HepG2 (cell line): Measurements from ENCODE around the gene CNTFR. TPM values are rescaled to one million over a fixed set of nuclear protein-coding genes. Genes with fewer than 3 reads are reported as not detected.
A peak's percentile ranks its signal among the peaks of the same experiment; 100 is the strongest.

Source experiments
- ATAC-seq: fragments of 200-7000 bp; cut with Tn5 transposase; 3 replicates; pipeline ENCODE4 v1.9.1; 2020; ENCODE audit warnings: mild to moderate bottlenecking, moderate library complexity
- BruUV-seq: library from RNA; stranded (reverse); fragments of 400-500 nt; replicated peaks from 2 replicates; lab custom pipeline; 2021; lab: Mats Ljungman, UMichigan
- CTCF ChIA-PET: fragments of 300-600 bp; formaldehyde crosslinking; extraction: SDS; loops from one replicate; lab custom pipeline; 2021; ENCODE audit warnings: low total read pairs, inconsistent platforms, low intra/inter-chr PET ratio; lab: Yijun Ruan, JAX
- POLR2A ChIA-PET: fragments of 350-600 bp; sonication (Branson Sonifier 250); formaldehyde crosslinking; loops from one replicate; lab custom pipeline; 2020; ENCODE audit warnings: antibody characterized with exemption, inconsistent platforms; lab: Yijun Ruan, JAX
- DNase-seq: peaks from one replicate; pipeline ENCODE4 v3.0.0-alpha.2; 2015; ENCODE audit warnings: low spot score
- FAIRE-seq: peaks from 3 replicates; lab custom pipeline; 2011; peaks lifted over from hg19 to GRCh38; lab: Jason Lieb, UNC
- H2AFZ ChIP-seq: one replicate; pipeline ENCODE4 v1.6.1; 2011; ENCODE audit warnings: low read length, inconsistent platforms
- H3K27ac ChIP-seq: fragments of 300-600 bp; 3 replicates; pipeline ENCODE4 v1.8.0; 2011; ENCODE audit warnings: mixed run types, mild to moderate bottlenecking, mixed read lengths, low read length, inconsistent platforms; ENCODE audit not compliant: insufficient read depth; ENCODE audit errors: extremely low read length
- H3K27me3 ChIP-seq, 2 experiments: fragments of 200-600 bp in 1 of 2; 2 replicates in 1 of 2; 3 replicates in 1 of 2; pipeline versions ENCODE4 v1.6.0 to v1.8.0; 2011; ENCODE audit warnings: low read length in 2 of 2, mild to moderate bottlenecking in 2 of 2, moderate library complexity in 2 of 2, inconsistent platforms in 1 of 2; ENCODE audit not compliant: insufficient read depth in 2 of 2, control insufficient read depth in 1 of 2
- H3K36me3 ChIP-seq, 2 experiments: fragments of 200-600 bp in 1 of 2; replicated peaks in 1 of 2; 2 replicates in 1 of 2; 3 replicates in 1 of 2; pipeline versions ENCODE4 v1.5.1 to v1.8.0; 2011; ENCODE audit warnings: low read length in 2 of 2, inconsistent platforms in 1 of 2; ENCODE audit not compliant: insufficient read depth in 2 of 2, control insufficient read depth in 1 of 2
- H3K4me1 ChIP-seq: 2 replicates; pipeline ENCODE4 v1.5.1; 2012; ENCODE audit warnings: low read length, inconsistent platforms; ENCODE audit not compliant: insufficient read depth
- H3K4me2 ChIP-seq: 2 replicates; pipeline ENCODE4 v1.6.0; 2011; ENCODE audit warnings: low read depth, low read length, inconsistent platforms
- H3K4me3 ChIP-seq, 3 experiments: fragments of 200-600 bp in 1 of 3; sonication (generic), shearing (Covaris generic) in 1 of 3; replicated peaks in 1 of 3; 2 replicates each; pipeline ENCODE4 v1.5.1; 2011 to 2016; ENCODE audit warnings: low read length in 3 of 3, inconsistent platforms in 2 of 3, low read depth in 2 of 3, mild to moderate bottlenecking in 2 of 3, control low read depth in 1 of 3, mixed read lengths in 1 of 3; ENCODE audit not compliant: insufficient read depth in 1 of 3
- H3K79me2 ChIP-seq: one replicate; pipeline ENCODE4 v1.6.1; 2011; ENCODE audit warnings: low read length, inconsistent platforms; ENCODE audit not compliant: insufficient read depth
- H3K9ac ChIP-seq: 2 replicates; pipeline ENCODE4 v1.6.0; 2011; ENCODE audit warnings: mild to moderate bottlenecking, low read depth, low read length, inconsistent platforms; ENCODE audit not compliant: insufficient read depth
- H3K9me3 ChIP-seq: 2 replicates; pipeline ENCODE4 v1.5.1; 2012; ENCODE audit warnings: mild to moderate bottlenecking, low read length
- H4K20me1 ChIP-seq: 2 replicates; pipeline ENCODE4 v1.6.0; 2011; ENCODE audit warnings: inconsistent platforms, mild to moderate bottlenecking, low read length, moderate library complexity; ENCODE audit not compliant: insufficient read depth
- ASH2L ChIP-seq: fragments of 300-600, 200-600 bp; sonication (generic); IDR thresholded peaks from 2 replicates; pipeline ENCODE4 v1.7.0; 2017; ENCODE audit warnings: low read depth, mild to moderate bottlenecking, moderate library complexity, mixed read lengths, low read length; ENCODE audit not compliant: insufficient read length
- IRX3 ChIP-seq: sonication (generic); formaldehyde crosslinking; IDR thresholded peaks from 2 replicates; pipeline ENCODE4 v1.8.1; 2023; ENCODE audit warnings: mild to moderate bottlenecking, low read depth, missing genetic modification reagents, borderline replicate concordance
- MTA1 ChIP-seq: sonication (generic); formaldehyde crosslinking; IDR thresholded peaks from 2 replicates; pipeline ENCODE4 v1.4.0; 2020; ENCODE audit warnings: missing genetic modification reagents, mild to moderate bottlenecking, borderline replicate concordance
- NFE2L1 ChIP-seq: sonication (generic); formaldehyde crosslinking; IDR thresholded peaks from 2 replicates; pipeline ENCODE4 v1.4.0; 2020; ENCODE audit warnings: missing genetic modification reagents, mild to moderate bottlenecking, borderline replicate concordance
- RAD21 ChIP-seq: fragments of 450-650 bp; formaldehyde crosslinking; IDR thresholded peaks from 2 replicates; pipeline ENCODE4 v1.5.0; 2020; ENCODE audit warnings: mild to moderate bottlenecking
- SALL1 ChIP-seq: sonication (generic); formaldehyde crosslinking; IDR thresholded peaks from 2 replicates; pipeline ENCODE4 v1.8.0; 2022; ENCODE audit warnings: mild to moderate bottlenecking, missing genetic modification reagents
- SOX13 ChIP-seq, 3 experiments: fragments of 450-650 bp in 1 of 3; sonication (generic) in 1 of 3; formaldehyde crosslinking in 1 of 3; IDR thresholded peaks in 2 of 3; conservative IDR thresholded peaks in 1 of 3; 2 replicates each; pipeline versions ENCODE4 v1.5.0 to v1.6.1; 2016 to 2020; ENCODE audit warnings: antibody characterized with exemption in 1 of 3, mild to moderate bottlenecking in 1 of 3, missing compliant biosample characterization in 1 of 3, missing genetic modification reagents in 1 of 3, moderate library complexity in 1 of 3
- TMF1 ChIP-seq: sonication (generic); formaldehyde crosslinking; IDR thresholded peaks from 2 replicates; pipeline ENCODE4 v1.8.1; 2022; ENCODE audit warnings: low read depth, missing genetic modification reagents
- ZFY ChIP-seq: sonication (generic); formaldehyde crosslinking; IDR thresholded peaks from 2 replicates; pipeline ENCODE4 v1.4.0; 2020; ENCODE audit warnings: missing genetic modification reagents
- ZNF468 ChIP-seq: sonication (generic); formaldehyde crosslinking; IDR thresholded peaks from 2 replicates; pipeline ENCODE4 v1.8.0; 2022; ENCODE audit warnings: mild to moderate bottlenecking, moderate library complexity, missing genetic modification reagents
- ZNF556 ChIP-seq: sonication (generic); formaldehyde crosslinking; IDR thresholded peaks from 2 replicates; pipeline ENCODE4 v1.4.0; 2020; ENCODE audit warnings: mild to moderate bottlenecking, missing genetic modification reagents, borderline replicate concordance
- ZNF674 ChIP-seq: sonication (generic); formaldehyde crosslinking; IDR thresholded peaks from 2 replicates; pipeline ENCODE4 v1.5.0; 2020; ENCODE audit warnings: low read depth, mild to moderate bottlenecking, missing genetic modification reagents
- WGBS: methylation state at CpG from one replicate; pipeline ENCODE4 v1.1.6; 2017; ENCODE audit warnings: low lambda C conversion rate; 5-methylcytosine and 5-hydroxymethylcytosine counted together
- in situ Hi-C: cut with HindIII; loops from 2 replicates; pipeline ENCODE4 v1.10.0; 2017; ENCODE audit warnings: low pct_unique_long_range_greater_than_20kb; ENCODE audit not compliant: extremely low pct_ligation_motif_present
- intact Hi-C: fragments of 100-400 bp; cut with micrococcal nuclease; formaldehyde crosslinking; loops from one replicate; pipeline ENCODE4 v1.10.0; 2022; ENCODE audit not compliant: unreplicated experiment
- polyA plus RNA-seq, 8 experiments: library from polyadenylated mRNA; depleted of rRNA in 3 of 8; stranded (reverse) in 7 of 8; unstranded in 1 of 8; fragments of >200 nt; fragmentation: Illumina TruSeq in 4 of 8; extraction: Trizol in 4 of 8; gene quantifications; 2 replicates each; pipeline versions ENCODE4 v1.2.1 to v1.2.3, GENCODE V29; 2011 to 2016; ENCODE audit warnings: low read depth in 4 of 8, missing spikeins in 1 of 8, mixed read lengths in 1 of 8; ENCODE audit not compliant: insufficient read depth in 1 of 8
- total RNA-seq, 5 experiments: library from RNA; depleted of rRNA; stranded (reverse); fragments of >200 nt; fragmentation: Illumina TruSeq; extraction: Trizol; gene quantifications; 2 replicates each; pipeline ENCODE4 v1.2.3, GENCODE V29; 2016; ENCODE audit warnings: low read depth in 1 of 5
- TF ChIP-seq, protein P1 (sequence below): IDR thresholded peaks from 2 replicates; pipeline ENCODE4 v1.6.1; 2018; ENCODE audit warnings: missing genetic modification reagents
- TF ChIP-seq, protein P2 (sequence below): sonication (generic); formaldehyde crosslinking; IDR thresholded peaks from 2 replicates; pipeline ENCODE4 v1.5.1; 2020; ENCODE audit warnings: mild to moderate bottlenecking, missing genetic modification reagents, moderate library complexity
- TF ChIP-seq, protein P3 (sequence below): sonication (generic); formaldehyde crosslinking; IDR thresholded peaks from 2 replicates; pipeline ENCODE4 v1.9.0; 2022; ENCODE audit warnings: low read depth, missing genetic modification reagents

The CNTFR gene
- total and polyA plus RNA-seq, 2 of the 13 experiments (the other 11 are each of a cell fraction or from before 2014, with no cell fraction given), result not detected

DNA sequence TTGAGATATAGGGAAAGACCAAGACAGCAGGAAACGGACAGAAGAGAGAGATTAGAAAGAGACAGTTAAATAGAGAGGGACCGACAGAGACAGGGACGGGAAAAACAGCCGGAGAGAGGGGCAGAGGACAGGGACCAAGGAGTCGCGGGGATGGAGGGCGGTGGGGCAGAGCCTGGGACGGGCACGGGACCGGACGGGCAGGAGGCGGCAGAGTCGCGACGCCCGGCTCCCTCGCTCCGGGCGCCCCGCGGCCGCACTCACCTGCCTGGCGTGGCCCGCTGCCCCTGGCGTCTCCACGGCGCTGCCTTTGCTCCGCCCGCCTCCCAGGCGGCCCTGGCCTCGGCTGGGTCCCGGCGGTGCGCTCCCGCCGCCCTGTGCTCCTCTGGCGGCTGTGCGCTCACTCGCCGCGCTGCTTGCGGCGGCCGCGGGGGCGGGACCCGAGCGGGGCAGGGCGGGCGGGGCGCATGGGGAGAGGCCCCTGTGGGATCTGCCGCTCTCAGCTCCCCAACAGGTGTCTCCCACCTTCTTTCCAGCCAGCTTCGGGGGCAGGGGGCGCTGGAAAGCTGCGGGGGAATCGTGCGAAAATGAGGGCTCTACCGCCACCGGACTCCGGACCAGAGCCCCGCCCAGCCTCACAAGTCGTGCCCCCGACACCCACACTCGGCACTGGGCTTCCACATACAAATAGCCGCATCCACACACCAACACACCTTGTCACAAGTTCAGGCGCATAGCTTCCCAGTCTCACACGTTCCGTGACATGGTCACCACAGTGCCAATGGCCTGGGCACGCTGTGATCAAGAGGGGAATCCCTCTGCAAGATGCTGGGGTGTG, 39.3 kb upstream of the CNTFR start, which contains the start of gene ARID3C:
Gene ARID3C, minus strand, starts transcription at position 411 of the 835 bp plus-strand sequence. CDS start 1,052 bp downstream, outside the sequence.
- Histone ChIP-seq H3K79me2 (no peaks in the 10 kb centered on the region), H3K36me3 (no peaks in the 10 kb centered on the region), H3K27me3 (peaks cover 4 to 20% of the 10 kb centered on the region in 2 experiments; a peak in 3 of 5 replicates), H4K20me1 (no peaks in the 10 kb centered on the region), H3K4me2 (peak within 1 kb of the TSS; percentile 72), H3K4me3 (peak within 1 kb of the TSS; percentile 36 to 73 (median 40)), H2AFZ (no peak within 1 kb of the TSS), H3K4me1 (peaks cover 35% of the 10 kb centered on the region), H3K27ac (no peak within 1 kb of the TSS), H3K9ac (no peak within 1 kb of the TSS), H3K9me3 (no peaks in the 10 kb centered on the region)
- under 1% methylated on average over 14 of the region's 69 CpGs for WGBS
- FAIRE-seq (no peak), ATAC-seq (peak; percentile 87), DNase-seq (no peak)
- POLR2A ChIA-PET, result interaction anchor here (0.9 to 2.0 kb wide), 6 partner anchors 9 to 36 kb away, joined by 3 to 9 read pairs (median 4); partner anchors contain the start of genes DCTN3, GALT, RPP25L and SIGMAR1
- BruUV-seq, result no TSS peak
- CTCF ChIA-PET, result no interaction called here
- intact Hi-C loops, result no loop called here
- in situ Hi-C loops, result no loop called here
- no peak for TF ChIP-seq IRX3 (CRISPR knock-in tag)
- 0 out of 2 replicates have a peak, but pooled peaks have one; percentile 56 for TF ChIP-seq ZNF674 (CRISPR knock-in tag)
- TF ChIP-seq ASH2L, result no peak
- TF ChIP-seq, protein P1, sequence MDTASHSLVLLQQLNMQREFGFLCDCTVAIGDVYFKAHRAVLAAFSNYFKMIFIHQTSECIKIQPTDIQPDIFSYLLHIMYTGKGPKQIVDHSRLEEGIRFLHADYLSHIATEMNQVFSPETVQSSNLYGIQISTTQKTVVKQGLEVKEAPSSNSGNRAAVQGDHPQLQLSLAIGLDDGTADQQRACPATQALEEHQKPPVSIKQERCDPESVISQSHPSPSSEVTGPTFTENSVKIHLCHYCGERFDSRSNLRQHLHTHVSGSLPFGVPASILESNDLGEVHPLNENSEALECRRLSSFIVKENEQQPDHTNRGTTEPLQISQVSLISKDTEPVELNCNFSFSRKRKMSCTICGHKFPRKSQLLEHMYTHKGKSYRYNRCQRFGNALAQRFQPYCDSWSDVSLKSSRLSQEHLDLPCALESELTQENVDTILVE (CRISPR knock-in tag), result no peak
- peak; percentile 58; the same call in 1 of the 2 replicates for TF ChIP-seq NFE2L1 (CRISPR knock-in tag)
- peak; percentile 36; the same call in 1 of the 2 replicates for TF ChIP-seq ZFY (CRISPR knock-in tag)
- peak; percentile 46 for TF ChIP-seq RAD21 (CRISPR knock-in tag)
- 0 out of 2 replicates have a peak, but pooled peaks have one; percentile 46 for TF ChIP-seq MTA1 (CRISPR knock-in tag)
- TF ChIP-seq TMF1 (CRISPR knock-in tag), result no peak
- TF ChIP-seq, protein P2, sequence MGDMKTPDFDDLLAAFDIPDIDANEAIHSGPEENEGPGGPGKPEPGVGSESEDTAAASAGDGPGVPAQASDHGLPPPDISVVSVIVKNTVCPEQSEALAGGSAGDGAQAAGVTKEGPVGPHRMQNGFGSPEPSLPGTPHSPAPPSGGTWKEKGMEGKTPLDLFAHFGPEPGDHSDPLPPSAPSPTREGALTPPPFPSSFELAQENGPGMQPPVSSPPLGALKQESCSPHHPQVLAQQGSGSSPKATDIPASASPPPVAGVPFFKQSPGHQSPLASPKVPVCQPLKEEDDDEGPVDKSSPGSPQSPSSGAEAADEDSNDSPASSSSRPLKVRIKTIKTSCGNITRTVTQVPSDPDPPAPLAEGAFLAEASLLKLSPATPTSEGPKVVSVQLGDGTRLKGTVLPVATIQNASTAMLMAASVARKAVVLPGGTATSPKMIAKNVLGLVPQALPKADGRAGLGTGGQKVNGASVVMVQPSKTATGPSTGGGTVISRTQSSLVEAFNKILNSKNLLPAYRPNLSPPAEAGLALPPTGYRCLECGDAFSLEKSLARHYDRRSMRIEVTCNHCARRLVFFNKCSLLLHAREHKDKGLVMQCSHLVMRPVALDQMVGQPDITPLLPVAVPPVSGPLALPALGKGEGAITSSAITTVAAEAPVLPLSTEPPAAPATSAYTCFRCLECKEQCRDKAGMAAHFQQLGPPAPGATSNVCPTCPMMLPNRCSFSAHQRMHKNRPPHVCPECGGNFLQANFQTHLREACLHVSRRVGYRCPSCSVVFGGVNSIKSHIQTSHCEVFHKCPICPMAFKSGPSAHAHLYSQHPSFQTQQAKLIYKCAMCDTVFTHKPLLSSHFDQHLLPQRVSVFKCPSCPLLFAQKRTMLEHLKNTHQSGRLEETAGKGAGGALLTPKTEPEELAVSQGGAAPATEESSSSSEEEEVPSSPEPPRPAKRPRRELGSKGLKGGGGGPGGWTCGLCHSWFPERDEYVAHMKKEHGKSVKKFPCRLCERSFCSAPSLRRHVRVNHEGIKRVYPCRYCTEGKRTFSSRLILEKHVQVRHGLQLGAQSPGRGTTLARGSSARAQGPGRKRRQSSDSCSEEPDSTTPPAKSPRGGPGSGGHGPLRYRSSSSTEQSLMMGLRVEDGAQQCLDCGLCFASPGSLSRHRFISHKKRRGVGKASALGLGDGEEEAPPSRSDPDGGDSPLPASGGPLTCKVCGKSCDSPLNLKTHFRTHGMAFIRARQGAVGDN (CRISPR knock-in tag), result peak; percentile 56
- TF ChIP-seq ZNF468 (CRISPR knock-in tag), result 0 out of 2 replicates have a peak, but pooled peaks have one; percentile 35
- TF ChIP-seq, protein P3, sequence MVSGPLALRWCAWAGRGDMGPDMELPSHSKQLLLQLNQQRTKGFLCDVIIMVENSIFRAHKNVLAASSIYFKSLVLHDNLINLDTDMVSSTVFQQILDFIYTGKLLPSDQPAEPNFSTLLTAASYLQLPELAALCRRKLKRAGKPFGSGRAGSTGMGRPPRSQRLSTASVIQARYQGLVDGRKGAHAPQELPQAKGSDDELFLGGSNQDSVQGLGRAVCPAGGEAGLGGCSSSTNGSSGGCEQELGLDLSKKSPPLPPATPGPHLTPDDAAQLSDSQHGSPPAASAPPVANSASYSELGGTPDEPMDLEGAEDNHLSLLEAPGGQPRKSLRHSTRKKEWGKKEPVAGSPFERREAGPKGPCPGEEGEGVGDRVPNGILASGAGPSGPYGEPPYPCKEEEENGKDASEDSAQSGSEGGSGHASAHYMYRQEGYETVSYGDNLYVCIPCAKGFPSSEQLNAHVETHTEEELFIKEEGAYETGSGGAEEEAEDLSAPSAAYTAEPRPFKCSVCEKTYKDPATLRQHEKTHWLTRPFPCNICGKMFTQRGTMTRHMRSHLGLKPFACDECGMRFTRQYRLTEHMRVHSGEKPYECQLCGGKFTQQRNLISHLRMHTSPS (CRISPR knock-in tag), result no peak
- peak; percentile 45; the same call in 1 of the 2 replicates for TF ChIP-seq ZNF556 (CRISPR knock-in tag)
- TF ChIP-seq SALL1 (CRISPR knock-in tag), result 0 out of 2 replicates have a peak, but pooled peaks have one; percentile 23
- no peak for TF ChIP-seq SOX13 (IDR thresholded peaks at IDR 0.05)
- TF ChIP-seq SOX13 (CRISPR knock-in tag; conservative IDR thresholded peaks at IDR 0.05 in 1 of 2, IDR thresholded peaks at IDR 0.05 in 1 of 2), result no peak
